Activated CD8-positive, alpha-beta T cell treated with anti-CD3 and anti-CD28 coated beads for 36 hours (primary cell): ENCODE measurements around the gene KATNB1. TPM values are rescaled to one million over a fixed set of nuclear protein-coding genes. Genes with fewer than 3 reads are reported as not detected.

Experiments
- ATAC-seq: fragments of 200-7000 bp; cut with Tn5 transposase; one replicate; pipeline ENCODE4 v1.10.0; 2021; ENCODE audit warnings: mild to moderate bottlenecking, moderate library complexity
- CTCF ChIA-PET: fragments of 350-600 bp; sonication (Branson Sonifier 250); formaldehyde crosslinking; loops from one replicate; lab custom pipeline; 2021; ENCODE audit warnings: antibody characterized with exemption; lab: Charles Lee
- POLR2A ChIA-PET: fragments of 350-600 bp; sonication (Branson Sonifier 250); formaldehyde crosslinking; loops from one replicate; lab custom pipeline; 2021; ENCODE audit warnings: antibody characterized with exemption; lab: Charles Lee
- DNase-seq: peaks from one replicate; pipeline ENCODE4 v3.0.0-alpha.2; 2020
- H3K27ac Mint-ChIP-seq: one replicate; pipeline ENCODE4 v1.8.0; 2021; ENCODE audit warnings: mild to moderate bottlenecking, mixed read lengths
- H3K27me3 Mint-ChIP-seq: one replicate; pipeline ENCODE4 v1.8.0; 2021; ENCODE audit warnings: mixed read lengths
- H3K36me3 Mint-ChIP-seq: one replicate; pipeline ENCODE4 v1.8.0; 2021; ENCODE audit warnings: low read depth, mixed read lengths
- H3K4me1 Mint-ChIP-seq: one replicate; pipeline ENCODE4 v1.8.0; 2021; ENCODE audit warnings: low read depth, mixed read lengths
- H3K4me3 Mint-ChIP-seq: one replicate; pipeline ENCODE4 v1.8.0; 2021; ENCODE audit warnings: mild to moderate bottlenecking, moderate library complexity, mixed read lengths
- H3K9me3 Mint-ChIP-seq: one replicate; pipeline ENCODE4 v1.8.0; 2021; ENCODE audit warnings: mixed read lengths
- intact Hi-C: fragments of 100-400 bp; cut with micrococcal nuclease; formaldehyde crosslinking; loops from one replicate; pipeline ENCODE4 v1.10.0; 2022
- total RNA-seq, 2 experiments: library from RNA; stranded (reverse); gene quantifications; one replicate each; pipeline ENCODE4 v1.2.3, GENCODE V29; 2021
- TF ChIP-seq, protein P1 (sequence below): fragments of 200-600 bp; IDR thresholded peaks from one replicate; pipeline ENCODE4 v1.8.0; 2022; ENCODE audit warnings: antibody characterized with exemption, mild to moderate bottlenecking

KATNB1 gene
- total RNA-seq, 2 experiments from 2014 or later, result 35.1 to 39.6 TPM

GRCh38 chr16:57688987-57689761 lies 46.4 kb upstream of the KATNB1 start:
- intact Hi-C loops, result no loop called here
- peak overlapping the region; percentile 60 for H3K4me3 Mint-ChIP-seq
- peaks cover 20% of the 10 kb centered on the region for H3K4me1 Mint-ChIP-seq
- ChIA-PET CTCF (interaction anchor here (1.2 to 2.0 kb wide), 3 partner anchors 40 to 113 kb away, joined by 3 to 11 read pairs (median 7); no protein-coding TSS in a partner anchor), POLR2A (interaction anchor here (1.2 kb wide), 2 partner anchors 21 to 46 kb away, joined by 3 to 4 read pairs; partner anchors contain the start of gene ADGRG3)
- H3K27ac Mint-ChIP-seq, result peak overlapping the region; percentile 88
- ATAC-seq (peak; percentile 4), DNase-seq (no peak)
- no peaks in the 10 kb centered on the region for H3K27me3 Mint-ChIP-seq
- TF ChIP-seq, protein P1, sequence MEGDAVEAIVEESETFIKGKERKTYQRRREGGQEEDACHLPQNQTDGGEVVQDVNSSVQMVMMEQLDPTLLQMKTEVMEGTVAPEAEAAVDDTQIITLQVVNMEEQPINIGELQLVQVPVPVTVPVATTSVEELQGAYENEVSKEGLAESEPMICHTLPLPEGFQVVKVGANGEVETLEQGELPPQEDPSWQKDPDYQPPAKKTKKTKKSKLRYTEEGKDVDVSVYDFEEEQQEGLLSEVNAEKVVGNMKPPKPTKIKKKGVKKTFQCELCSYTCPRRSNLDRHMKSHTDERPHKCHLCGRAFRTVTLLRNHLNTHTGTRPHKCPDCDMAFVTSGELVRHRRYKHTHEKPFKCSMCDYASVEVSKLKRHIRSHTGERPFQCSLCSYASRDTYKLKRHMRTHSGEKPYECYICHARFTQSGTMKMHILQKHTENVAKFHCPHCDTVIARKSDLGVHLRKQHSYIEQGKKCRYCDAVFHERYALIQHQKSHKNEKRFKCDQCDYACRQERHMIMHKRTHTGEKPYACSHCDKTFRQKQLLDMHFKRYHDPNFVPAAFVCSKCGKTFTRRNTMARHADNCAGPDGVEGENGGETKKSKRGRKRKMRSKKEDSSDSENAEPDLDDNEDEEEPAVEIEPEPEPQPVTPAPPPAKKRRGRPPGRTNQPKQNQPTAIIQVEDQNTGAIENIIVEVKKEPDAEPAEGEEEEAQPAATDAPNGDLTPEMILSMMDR, result no peak
- H3K36me3 Mint-ChIP-seq, result no peaks in the 10 kb centered on the region
- no peaks in the 10 kb centered on the region for H3K9me3 Mint-ChIP-seq

GRCh38 chr16:57689762-57690558 lies 45.6 kb upstream of the KATNB1 start:
- intact Hi-C loops, result no loop called here
- Mint-ChIP-seq H3K27me3 (no peaks in the 10 kb centered on the region), H3K36me3 (no peaks in the 10 kb centered on the region), H3K9me3 (no peaks in the 10 kb centered on the region), H3K27ac (peak overlapping the region; percentile 88), H3K4me1 (peaks cover 25% of the 10 kb centered on the region), H3K4me3 (peak overlapping the region; percentile 60)
- ChIA-PET POLR2A (interaction anchor here (0.7 to 1.2 kb wide), 4 partner anchors 22 to 138 kb away, joined by 3 to 4 read pairs (median 3); partner anchors contain the start of gene ADGRG3), CTCF (interaction anchor here (1.2 to 2.0 kb wide), 3 partner anchors 40 to 114 kb away, joined by 3 to 11 read pairs (median 7); no protein-coding TSS in a partner anchor)
- DNase-seq, result peak; percentile 74
- ATAC-seq, result peak; percentile 84
- TF ChIP-seq, protein P1, result no peak

GRCh38 chr16:57690782-57691471 lies 44.6 kb upstream of the KATNB1 start:
- ATAC-seq, result no peak
- Mint-ChIP-seq H3K27me3 (no peaks in the 10 kb centered on the region), H3K4me3 (no peak overlapping the region), H3K27ac (peak overlapping the region; percentile 88), H3K9me3 (no peaks in the 10 kb centered on the region), H3K4me1 (peaks cover 29% of the 10 kb centered on the region), H3K36me3 (no peaks in the 10 kb centered on the region)
- no peak for DNase-seq
- TF ChIP-seq, protein P1, result no peak
- CTCF ChIA-PET, result interaction anchor here (1.9 kb wide), 1 partner anchor 115 kb away, joined by 11 read pairs; no protein-coding TSS in a partner anchor
- intact Hi-C loops, result no loop called here
- POLR2A ChIA-PET, result interaction anchor here (0.7 to 1.2 kb wide), 3 partner anchors 36 to 139 kb away, joined by 3 to 4 read pairs (median 3); no protein-coding TSS in a partner anchor

GRCh38 chr16:57692636-57693035 lies 42.9 kb upstream of the KATNB1 start:
- no peak overlapping the region for H3K4me3 Mint-ChIP-seq
- H3K9me3 Mint-ChIP-seq, result no peaks in the 10 kb centered on the region
- no peaks in the 10 kb centered on the region for H3K27me3 Mint-ChIP-seq
- ChIA-PET CTCF (no interaction called here), POLR2A (no interaction called here)
- H3K36me3 Mint-ChIP-seq, result no peaks in the 10 kb centered on the region
- no peak for DNase-seq
- no peak for ATAC-seq
- intact Hi-C loops, result no loop called here
- H3K4me1 Mint-ChIP-seq, result peaks cover 29% of the 10 kb centered on the region
- TF ChIP-seq, protein P1, result no peak
- no peak overlapping the region for H3K27ac Mint-ChIP-seq
